Astrocyte of the cerebellum (primary cell): ENCODE measurements around the gene IL9.
A peak's percentile ranks its signal among the peaks of the same experiment; 100 is the strongest.

Source experiments
- DNase-seq: peaks from one replicate; pipeline ENCODE4 v3.0.0-alpha.2; 2011; ENCODE audit warnings: low read depth
- H3K4me3 ChIP-seq: 2 replicates; pipeline ENCODE4 v1.5.1; 2011; ENCODE audit warnings: mild to moderate bottlenecking, low read depth, low read length, moderate library complexity
- CTCF ChIP-seq: IDR thresholded peaks from 2 replicates; pipeline ENCODE4 v1.5.1; 2012; ENCODE audit warnings: low read length, low read depth, moderate library complexity, mild to moderate bottlenecking; ENCODE audit errors: missing control alignments
- in situ Hi-C: cut with HindIII; loops from 2 replicates; pipeline ENCODE4 v1.10.0; 2017; ENCODE audit warnings: low sequenced_read_pairs

IL9 gene

GRCh38 chr5:135895474-135896006, at the start of gene IL9:
Gene IL9, minus strand, starts transcription at chr5:135895841. Its CDS starts 25 bp downstream, at chr5:135895816.
- no peak within 1 kb of the TSS for H3K4me3 ChIP-seq
- no peak for DNase-seq
- in situ Hi-C loops = no loop called here
- no peak for TF ChIP-seq CTCF

- H3K4me3 ChIP-seq = no peak overlapping the region
- DNase-seq = peak; percentile 87
- peak; percentile 67 for TF ChIP-seq CTCF
- in situ Hi-C loops = loop anchor here (5.0 kb wide), 1 partner anchor 87 kb away; no protein-coding TSS in a partner anchor
These were observed 49.4 kb upstream of the IL9 start for GRCh38 chr5:135944967-135945560.

- no peak overlapping the region for H3K4me3 ChIP-seq
- TF ChIP-seq CTCF = no peak
- in situ Hi-C loops = loop anchor here (5.0 kb wide), 1 partner anchor 88 kb away; no protein-coding TSS in a partner anchor
- DNase-seq = no peak
These were observed 48.9 kb upstream of the IL9 start for GRCh38 chr5:135944564-135944963.

GRCh38 chr5:135942202-135942771, 46.6 kb upstream of the IL9 start:
- no peak overlapping the region for H3K4me3 ChIP-seq
- in situ Hi-C loops = loop anchor here (5.0 kb wide), 1 partner anchor 90 kb away; no protein-coding TSS in a partner anchor
- no peak for TF ChIP-seq CTCF
- no peak for DNase-seq

- DNase-seq = no peak
- TF ChIP-seq CTCF = no peak
- no peak overlapping the region for H3K4me3 ChIP-seq
- in situ Hi-C loops = loop anchor here (5.0 kb wide), 1 partner anchor 91 kb away; no protein-coding TSS in a partner anchor
These were observed 46.1 kb upstream of the IL9 start for GRCh38 chr5:135941711-135942110.

GRCh38 chr5:135937245-135937911, 41.7 kb upstream of the IL9 start:
- in situ Hi-C loops = no loop called here
- no peak for DNase-seq
- no peak overlapping the region for H3K4me3 ChIP-seq
- TF ChIP-seq CTCF = no peak
